ENCODE results near the gene DERL2.

Gene DERL2

DNA sequence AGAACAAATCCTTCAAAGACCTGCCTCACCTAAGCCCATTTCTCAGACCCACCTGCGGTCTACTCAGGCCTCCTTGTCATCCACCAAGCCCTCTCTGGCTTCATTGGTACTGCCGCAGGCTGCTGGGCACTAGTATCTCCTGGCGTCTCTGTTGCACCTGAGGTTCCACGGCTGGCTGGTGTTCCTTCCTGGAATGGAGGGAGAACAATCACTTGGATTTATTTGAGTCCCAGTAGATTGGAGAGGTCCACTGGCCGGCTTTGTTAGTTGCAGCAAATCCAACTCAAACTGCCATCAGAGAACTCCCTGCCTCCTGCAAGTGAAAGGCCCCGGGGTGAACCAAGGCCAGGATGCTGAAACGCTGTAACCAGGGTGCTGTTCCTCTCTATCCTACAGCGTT is 15.7 kb upstream of the DERL2 start:
- no peak for DNase-seq (ENCODE audit: low read depth in 2 of 2)

DNA sequence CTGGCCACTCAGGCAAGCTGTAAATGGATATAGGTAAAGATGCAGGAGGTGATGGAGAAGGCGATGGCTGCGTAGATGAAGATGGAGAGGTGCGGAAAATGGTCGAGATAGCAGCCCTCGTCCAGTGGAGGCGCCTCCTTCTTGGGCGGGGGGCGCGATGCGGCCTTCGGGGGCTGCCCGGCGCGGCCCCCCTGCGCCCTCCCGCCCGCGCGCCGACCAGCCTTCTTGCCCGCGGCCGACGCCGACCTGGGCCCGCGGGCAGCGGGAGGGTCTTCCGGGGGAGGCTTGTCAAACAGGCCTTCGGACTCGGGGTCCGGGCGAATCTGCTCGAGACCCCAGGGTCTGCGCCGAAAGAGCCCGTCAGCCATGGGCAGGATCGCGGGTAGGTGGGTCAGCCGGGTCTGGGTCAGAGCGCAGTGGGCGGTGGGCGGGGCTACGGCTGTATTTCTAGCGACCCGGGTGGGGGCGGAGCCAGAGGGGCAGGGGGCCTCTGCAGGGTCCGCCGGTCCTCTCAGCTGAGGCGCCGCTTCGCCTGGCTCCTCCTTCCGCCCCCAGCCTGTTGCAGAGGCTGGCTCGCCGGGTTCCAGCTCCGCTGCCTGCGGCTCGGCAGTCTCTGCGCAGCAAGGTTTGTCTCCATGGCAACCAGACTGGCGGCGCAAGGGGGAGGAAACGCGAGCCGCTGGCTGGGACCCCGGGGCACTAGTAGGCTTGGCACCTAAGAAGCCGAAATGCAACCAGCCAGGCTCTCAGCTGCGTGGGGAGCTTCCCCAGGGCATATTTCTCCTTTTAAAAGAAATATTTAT is 14.8 kb upstream of the DERL2 start:
- DNase-seq (ENCODE audit: low read depth in 2 of 2) = peak; percentile 48 to 75

DNA sequence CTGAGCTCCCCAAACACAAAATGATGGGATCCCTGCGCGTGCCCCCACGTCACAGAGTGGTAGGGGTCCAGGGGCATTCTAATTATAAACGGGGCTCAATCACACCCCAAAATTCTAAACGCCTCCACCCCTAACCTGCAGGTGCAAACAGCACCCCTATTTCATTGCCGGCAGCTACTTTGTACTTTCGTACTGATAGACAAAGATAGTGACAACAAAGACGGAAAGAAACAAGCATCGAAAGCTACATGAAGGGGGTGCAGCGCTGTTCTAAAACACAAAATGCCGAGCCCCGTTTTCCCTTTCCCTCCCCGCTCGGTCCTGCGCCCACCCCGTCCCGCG is 14.2 kb upstream of the DERL2 start:
- no peak for DNase-seq (ENCODE audit: low read depth in 2 of 2)

DNA sequence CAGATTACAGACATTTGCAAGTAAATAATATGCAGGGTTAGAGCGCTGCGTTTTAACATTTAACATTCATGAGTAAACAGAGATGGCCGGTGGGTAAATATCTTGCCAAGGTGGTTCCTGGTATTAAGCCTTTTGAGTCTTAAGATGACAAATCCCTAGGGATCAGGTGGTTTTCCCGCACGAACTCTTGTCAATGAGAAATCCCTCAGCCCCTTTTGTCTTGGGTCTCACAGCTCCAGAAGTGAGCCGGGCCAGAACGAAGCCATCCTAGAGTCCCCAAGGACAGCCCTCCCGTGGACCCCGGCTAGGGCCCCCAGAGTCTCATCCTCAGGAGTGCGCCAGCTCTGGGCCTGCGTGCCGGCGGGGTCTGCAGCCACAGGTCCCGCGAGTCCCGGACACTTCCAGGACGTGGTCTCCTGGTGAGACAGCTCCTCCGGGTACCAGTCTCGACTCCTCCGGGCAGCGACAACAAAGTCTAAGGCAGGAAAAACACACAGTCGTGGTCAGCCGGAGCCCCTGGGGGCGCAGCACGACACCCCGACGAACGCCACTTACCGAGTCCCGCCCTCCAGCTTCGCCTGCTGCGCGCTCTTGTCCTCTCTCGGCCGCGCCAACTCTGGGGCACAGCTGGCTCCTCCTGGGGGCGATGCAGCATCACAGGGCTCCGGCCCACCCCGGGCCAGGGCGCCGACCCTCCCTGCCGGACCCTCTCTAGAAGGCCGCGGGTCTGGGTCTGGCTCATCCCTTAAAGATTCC is 13.7 kb upstream of the DERL2 start:
- no peak for DNase-seq (ENCODE audit: low read depth in 2 of 2)

DNA sequence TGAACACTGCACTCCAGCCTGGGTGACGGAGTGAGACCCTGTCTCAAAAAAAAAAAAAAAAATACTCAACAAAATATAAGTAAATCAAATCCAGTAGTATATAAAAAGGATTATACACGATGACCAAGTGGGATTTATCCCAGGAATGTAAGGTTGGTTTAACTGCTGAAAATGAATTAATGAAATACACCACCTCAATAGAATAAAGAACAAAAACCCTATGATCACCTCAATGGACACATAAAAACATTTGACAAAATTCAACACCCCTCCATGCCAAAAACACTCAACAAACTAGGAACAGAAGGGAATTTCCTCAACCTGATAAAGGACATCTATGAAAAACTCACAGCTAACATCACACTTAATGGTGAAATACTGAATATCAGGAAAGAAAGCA is 7.0 kb upstream of the DERL2 start:
- no peak for DNase-seq (ENCODE audit: low read depth in 2 of 2)

DNA sequence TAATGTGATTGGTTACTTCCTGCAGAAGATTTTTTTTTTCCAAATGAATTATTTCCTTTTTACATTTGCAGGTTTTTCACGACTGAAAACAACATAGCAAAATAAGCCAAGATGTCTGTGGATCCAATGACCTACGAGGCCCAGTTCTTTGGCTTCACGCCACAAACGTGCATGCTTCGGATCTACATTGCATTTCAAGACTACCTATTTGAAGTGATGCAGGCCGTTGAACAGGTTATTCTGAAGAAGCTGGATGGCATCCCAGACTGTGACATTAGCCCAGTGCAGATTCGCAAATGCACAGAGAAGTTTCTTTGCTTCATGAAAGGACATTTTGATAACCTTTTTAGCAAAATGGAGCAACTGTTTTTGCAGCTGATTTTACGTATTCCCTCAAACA is 2.8 kb upstream of the DERL2 start:
- DNase-seq (ENCODE audit: low read depth in 2 of 2) = no peak

DNA sequence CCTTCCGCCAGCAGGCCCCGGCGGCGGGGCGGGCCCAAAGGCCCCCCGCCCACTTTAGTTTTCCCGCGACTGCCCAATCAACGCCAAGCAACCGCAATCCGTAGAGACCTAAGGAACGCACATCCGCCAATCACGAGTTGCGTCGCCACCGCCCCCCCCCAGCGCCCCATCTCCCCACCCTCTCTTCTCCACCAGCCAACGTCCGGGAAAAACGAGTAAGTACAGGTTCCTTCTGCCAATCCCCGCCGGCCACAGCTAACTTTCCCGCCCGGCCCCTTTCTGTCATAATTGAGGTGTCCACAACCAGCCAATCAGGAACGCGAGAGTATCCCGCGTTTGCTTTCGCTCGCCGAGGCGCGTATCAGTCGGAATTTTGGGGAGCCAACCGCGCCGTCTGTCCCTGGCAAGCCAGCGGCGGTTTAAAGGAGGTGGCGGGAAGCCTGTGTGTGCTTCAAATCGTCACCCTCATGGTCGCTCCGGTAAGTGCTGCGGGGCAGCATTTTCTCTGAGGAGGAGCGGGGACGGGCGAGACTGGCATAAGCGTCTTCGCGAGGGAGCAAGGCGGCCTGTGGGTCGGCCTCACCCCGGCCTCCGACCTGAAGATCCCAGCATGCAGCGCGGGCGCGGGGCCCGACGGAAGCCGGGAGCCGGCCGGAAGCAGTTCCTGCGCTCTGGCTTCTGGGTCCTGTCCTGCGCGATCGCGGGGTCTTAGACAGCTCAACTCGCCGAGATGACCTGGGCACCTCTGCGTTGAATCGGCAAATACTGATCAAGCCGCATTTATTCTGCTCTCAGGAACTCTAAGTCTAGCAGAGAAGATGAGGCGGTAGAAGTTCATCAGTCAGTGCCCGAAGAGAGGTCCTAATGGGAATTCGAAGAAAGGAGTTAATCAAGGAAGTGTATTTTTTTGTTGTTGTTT is 487 bp upstream of the DERL2 start, which contains the start of gene MIS12:
Gene MIS12, plus strand, starts transcription at position 361 of the 919 bp plus-strand sequence. CDS start 2,297 bp downstream, outside the sequence.
- peak; percentile 95 to 99 for DNase-seq (ENCODE audit: low read depth in 2 of 2)

DNA sequence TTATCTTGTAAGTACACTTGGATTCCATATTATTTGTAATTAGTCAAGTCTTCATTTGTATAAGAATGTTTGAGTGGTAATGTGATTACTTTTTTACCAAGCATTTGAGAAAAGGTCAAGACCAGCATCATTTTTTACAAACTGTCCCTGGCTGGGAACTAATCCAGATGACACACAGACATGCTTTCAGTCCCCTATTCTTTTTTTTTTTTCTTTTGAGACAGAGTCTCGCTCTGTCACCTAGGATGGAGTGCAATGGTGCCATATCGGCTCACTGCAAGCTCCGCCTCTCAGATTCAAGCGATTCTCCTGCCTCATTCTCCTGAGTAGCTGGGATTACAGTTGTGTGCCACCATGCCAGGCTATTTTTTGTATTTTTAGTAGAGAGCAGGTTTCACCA is 4.5 kb downstream of the DERL2 start:
- DNase-seq (ENCODE audit: low read depth in 2 of 2) = no peak

DNA sequence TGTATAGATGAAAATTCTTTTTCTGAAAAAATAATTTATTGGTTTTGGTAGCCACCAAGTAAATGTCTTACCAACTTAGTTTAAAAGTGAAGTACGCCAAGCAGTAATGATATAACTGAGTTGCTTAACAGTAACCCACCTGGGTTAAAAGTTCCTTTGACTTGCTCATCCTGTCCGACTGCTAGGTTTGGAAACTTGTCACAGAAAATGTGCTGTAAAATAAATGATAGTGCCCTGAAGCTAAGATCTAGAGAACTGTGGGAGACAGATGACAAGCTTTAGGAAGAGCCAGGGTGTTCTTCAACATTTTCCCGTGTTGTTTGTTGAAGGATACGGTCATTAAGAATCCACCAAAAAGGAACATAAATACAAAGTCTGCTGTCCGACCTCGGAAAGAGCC is 5.0 kb downstream of the DERL2 start:
- no peak for DNase-seq (ENCODE audit: low read depth in 2 of 2)

DNA sequence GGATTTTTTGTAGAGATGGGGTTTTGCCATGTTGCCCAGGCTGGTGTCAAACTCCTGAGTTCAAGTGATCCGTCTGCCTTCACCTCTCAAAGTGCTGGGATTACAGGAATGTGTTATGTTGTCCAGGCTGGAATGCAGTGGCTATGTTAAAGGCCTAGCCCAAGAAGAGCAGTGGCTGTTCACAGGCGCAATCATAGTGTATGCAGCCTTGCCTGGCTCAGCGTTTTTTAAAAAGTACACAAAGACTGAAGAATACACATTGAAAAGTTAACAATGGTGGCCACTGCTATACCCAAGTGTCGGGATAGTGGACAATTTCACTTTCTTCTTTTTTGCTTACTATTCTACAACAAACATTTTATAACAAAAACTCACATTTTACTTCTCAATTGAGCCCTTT is 7.0 kb downstream of the DERL2 start:
- DNase-seq (ENCODE audit: low read depth in 2 of 2) = no peak

DNA sequence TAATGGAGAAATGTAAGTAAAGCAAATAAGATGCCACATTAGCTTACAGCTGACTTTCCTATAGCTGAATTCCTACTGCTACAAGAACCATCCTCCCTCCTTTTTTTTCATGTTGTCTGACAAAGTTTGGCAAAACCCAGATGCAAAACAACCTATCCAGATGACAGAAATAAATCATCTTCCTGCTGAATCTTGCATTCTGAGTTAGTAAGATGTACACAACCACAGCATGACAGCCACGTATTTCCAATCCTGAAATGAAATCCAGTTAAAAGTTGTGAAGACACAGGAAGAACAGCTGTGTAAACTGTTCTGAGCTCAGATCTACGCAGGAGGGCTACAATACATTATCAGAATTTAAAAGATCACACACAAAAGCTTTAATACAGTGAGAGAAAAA is 12.1 kb downstream of the DERL2 start:
- no peak for DNase-seq (ENCODE audit: low read depth in 2 of 2)

DNA sequence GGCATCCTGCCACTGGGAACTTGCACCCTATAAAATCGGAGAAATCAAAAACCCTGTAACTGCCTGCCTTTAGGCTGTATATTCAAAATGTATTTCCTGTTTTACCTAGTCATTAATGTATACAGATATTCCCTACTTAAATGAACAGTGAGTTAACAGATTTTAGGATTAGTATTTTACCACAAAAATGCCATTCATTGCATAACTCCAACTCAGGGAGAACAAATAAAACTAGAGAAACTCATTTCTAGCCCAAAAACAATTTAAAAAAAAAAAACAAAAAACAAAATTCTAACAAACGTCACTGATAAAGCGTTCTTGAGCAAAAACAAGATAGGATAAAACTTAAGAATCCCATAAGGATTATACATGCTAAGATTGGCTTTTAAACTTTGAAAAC is 13.5 kb downstream of the DERL2 start:
- DNase-seq (ENCODE audit: low read depth in 2 of 2) = no peak

DNA sequence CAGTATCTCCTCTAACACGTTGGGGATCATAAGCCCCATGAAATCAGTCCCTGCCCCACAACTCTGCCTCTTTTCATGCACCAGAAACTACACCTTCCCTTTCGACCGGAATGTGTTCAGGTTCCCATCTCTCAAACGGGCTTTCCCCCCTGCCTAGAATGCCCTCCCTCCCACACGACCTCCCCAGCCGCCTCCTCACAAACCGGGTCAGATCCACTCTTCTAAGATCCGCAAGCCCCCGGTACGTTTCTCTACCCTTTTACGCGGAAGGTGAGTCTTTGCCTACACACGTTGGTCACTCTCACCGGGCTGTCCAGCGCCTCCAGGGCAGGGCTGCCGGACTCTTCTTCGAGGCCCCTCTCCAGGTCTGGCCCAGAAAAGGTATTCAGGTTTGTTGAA is 17.9 kb downstream of the DERL2 start:
- peak; percentile 28 to 32 for DNase-seq (ENCODE audit: low read depth in 2 of 2)

DNA sequence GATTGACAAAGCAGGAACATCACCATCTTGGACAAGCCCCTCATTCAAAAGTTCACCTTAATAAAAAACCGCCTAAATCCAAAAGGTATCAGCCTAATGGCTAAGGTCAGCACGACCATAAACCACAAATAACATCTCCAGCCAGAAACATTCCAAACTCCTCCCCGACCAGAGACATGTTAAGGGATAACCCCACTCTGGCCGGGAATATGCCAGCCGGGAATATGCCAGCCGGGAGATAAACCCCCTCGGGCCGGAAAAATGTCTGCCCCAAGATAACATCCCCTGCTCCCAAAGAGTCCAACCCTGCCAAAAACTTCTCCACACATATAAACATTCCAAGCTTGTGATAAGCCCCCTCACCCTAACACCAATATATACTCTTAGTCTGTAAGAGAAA is 18.6 kb downstream of the DERL2 start:
- no peak for DNase-seq (ENCODE audit: low read depth in 2 of 2)

DNA sequence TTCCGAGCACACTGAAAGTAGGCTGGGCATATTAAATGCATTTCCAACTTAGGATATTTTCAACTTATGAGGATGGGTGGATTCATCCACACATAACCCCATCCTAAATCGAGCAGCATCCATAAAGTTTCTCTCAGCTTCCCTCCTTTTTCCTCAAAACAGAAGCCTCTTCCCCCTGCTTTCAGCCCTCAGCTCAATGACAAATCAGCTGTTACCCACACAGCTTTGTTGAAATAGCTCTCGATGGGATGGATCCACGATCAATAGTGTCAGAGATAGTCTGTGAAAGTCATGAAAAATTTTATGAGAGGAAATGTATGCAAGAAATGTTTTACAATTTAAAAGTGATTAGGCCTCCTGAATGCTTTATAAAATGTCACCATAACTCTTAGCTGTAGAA is 19.7 kb downstream of the DERL2 start:
- no peak for DNase-seq (ENCODE audit: low read depth in 2 of 2)

DNA sequence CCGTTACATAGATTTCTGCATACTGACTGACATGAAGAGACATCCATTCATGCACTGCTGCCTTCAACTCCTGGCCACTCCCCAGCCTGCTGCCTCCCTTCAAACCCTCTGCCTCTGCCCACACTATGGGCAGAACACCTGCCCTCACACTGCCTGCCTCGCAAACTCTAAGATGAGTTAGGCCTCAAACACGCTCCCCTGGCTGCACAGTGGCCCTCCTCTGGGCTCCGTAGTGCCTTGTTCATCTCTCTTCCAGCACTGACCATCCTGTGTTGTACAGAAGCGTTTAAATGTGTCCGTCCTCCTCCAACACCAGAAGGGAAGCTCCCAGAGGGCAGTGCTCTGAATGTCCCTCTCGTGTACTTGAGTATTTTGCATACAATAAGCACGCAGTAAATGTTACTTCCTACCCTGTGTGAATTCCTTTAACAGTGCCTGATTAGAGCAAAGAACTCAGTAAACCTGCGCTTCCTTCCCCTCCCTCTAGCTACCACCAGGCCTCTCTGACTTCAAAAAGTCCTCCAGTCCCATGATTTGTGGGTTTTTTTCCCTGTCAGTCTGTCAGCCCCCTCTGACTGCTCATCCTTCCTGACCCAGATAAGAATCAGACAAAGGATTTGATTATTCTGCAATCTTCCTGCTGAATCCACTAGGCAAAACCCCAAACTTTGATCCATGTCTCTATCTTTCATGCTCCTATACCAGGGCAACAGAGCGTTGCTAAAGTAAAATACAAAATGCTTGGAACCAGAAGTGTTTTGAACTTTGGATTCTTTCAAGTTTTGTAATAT is 21.1 kb downstream of the DERL2 start:
- DNase-seq (ENCODE audit: low read depth in 2 of 2) = no peak

DNA sequence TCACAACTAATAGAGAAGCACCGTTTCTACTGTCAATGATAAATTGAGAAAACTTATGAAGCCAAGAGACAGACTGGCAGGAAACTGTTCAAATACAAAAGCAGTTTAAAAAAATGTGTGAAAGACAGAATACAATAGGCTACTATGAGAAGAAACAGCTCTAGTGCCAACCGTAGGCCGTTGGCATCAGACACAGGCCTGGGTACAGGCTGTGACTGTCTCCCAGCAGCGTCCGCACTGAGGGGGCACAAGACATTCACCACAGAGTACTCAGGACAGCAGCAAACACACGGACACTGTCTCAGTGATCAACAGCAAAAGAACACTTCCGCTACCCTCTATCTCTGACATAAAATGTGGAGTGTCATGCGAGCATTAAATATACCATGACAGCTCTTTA is 39.2 kb downstream of the DERL2 start:
- DNase-seq (ENCODE audit: low read depth in 2 of 2) = no peak

DNA sequence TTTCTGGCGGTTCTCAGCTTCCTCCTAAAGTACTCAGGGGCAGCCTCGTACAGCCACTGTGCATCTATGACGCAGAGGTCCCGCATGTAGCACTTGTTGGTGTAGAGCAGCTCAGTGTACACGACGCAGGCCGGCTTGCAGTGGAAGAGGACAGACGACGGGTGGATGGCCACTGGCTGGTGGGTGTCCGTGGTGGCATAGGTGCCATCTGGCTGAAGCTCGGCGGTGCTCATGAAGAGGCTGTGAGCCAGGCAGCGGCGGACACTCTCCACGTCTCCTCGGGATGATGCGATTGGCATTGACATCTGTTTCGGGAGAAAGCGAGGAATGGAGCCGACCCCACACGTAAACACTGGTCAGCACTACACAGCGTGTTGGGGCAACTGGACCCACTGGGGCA is 41.8 kb downstream of the DERL2 start:
- DNase-seq (ENCODE audit: low read depth in 2 of 2) = no peak

DNA sequence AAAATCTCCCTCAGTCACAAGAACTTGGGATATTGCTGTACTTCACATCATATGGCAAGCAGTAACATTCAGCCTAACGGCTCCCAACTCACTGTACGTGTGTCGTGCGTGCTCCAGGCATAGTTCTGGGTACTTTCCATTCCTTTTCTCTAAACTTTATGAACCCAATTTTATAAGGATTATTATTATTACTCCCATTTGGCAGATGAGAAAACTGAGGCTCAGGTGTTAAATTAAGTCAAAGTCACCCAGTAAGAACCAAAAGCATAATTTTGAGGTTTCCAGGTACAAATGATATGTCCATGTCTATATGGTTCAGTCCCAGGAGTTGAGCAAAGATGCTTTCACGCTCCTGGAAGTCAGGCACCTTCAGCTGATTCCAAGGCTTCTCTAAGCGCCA is 42.2 kb downstream of the DERL2 start:
- DNase-seq (ENCODE audit: low read depth in 2 of 2) = no peak

DNA sequence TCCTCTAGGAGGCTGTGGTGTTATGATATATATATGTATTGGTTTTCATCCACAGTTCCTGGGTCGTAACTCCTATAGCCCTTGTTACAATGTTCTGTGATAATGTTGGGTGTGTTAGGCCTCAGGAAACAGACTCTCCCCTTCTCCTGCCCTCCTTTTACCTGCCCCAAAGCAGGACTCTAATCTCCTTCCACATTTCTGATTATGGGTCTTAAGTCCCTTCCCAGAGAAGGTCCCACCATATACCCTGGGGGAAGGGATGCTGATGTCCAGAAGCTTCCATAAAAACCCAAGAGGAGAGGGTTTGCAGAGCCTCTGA is 46.6 kb downstream of the DERL2 start:
- no peak for DNase-seq (ENCODE audit: low read depth in 2 of 2)

DNA sequence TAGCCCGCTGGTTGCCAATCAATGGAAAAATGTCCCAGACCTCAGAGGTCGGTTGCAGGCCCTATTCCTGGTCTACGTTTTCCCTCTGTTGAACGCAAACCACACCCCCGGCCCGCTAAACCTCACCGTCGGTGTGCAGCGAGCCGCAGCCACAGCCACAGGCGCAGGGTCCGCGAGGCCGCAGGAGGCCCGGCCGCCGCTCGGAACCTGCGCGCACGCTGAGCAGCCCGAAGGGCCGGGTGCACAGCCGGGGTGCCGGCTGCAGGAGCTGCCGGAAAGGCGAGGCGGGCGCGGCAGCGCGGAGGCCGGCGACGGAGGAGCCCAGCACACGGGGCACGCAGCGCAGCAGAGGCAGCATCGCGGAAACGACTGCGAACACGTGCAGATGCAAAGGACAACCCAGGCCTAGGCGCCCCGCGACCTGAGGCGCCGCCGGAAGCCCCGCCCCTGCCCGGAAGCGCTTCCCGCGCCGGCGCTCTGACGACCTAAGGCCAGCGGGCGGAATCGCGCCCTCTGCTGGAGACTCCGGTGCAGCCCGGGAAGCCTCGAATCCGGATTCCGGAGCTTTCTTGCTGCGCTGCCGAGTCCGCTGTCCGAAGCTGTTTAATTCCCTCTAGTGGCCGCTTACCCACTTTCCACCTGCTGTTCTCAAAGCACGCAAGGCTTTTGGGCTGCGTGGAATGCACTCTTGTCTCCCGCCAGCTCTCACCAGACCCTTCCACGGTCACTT is 47.1 kb downstream of the DERL2 start, which contains the start of gene C1QBP:
Gene C1QBP, minus strand, starts transcription at position 440 of the 730 bp plus-strand sequence. Its CDS starts 82 bp downstream, at position 358.
- DNase-seq (ENCODE audit: low read depth in 2 of 2) = peak; percentile 75 to 84
